Neural progenitor cell (in vitro differentiated cells): Measurements from ENCODE around the gene ZNF521.

ENCODE experiments used
- EZH2 ChIP-seq: fragments of 200-600 bp; sonication (generic); IDR thresholded peaks from 2 replicates; pipeline ENCODE4 v1.6.1; 2017; ENCODE audit warnings: antibody characterized with exemption, mild to moderate bottlenecking, moderate library complexity
- TF ChIP-seq, protein P1 (sequence below): fragments of 200-600 bp; sonication (generic); IDR thresholded peaks from 2 replicates; pipeline ENCODE4 v1.5.1; 2017; ENCODE audit warnings: antibody characterized with exemption, mild to moderate bottlenecking

DNA sequence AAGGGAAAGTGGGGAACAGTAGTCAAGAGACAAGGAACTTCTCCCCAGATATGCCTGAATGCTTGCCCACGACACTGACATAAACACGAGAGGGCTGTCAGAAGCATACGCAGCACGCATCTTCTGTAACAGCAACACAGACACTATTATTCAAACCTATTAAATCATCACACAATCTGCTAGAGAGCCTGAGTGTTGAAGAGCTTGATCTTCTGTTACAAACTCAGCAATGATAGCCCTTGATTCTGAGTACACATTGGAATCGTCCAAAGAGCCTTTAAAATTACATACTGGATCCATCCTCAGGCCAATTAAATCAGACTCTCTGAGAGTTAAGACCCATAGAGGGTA lies 111.6 kb downstream of the ZNF521 start:
- TF ChIP-seq, protein P1, sequence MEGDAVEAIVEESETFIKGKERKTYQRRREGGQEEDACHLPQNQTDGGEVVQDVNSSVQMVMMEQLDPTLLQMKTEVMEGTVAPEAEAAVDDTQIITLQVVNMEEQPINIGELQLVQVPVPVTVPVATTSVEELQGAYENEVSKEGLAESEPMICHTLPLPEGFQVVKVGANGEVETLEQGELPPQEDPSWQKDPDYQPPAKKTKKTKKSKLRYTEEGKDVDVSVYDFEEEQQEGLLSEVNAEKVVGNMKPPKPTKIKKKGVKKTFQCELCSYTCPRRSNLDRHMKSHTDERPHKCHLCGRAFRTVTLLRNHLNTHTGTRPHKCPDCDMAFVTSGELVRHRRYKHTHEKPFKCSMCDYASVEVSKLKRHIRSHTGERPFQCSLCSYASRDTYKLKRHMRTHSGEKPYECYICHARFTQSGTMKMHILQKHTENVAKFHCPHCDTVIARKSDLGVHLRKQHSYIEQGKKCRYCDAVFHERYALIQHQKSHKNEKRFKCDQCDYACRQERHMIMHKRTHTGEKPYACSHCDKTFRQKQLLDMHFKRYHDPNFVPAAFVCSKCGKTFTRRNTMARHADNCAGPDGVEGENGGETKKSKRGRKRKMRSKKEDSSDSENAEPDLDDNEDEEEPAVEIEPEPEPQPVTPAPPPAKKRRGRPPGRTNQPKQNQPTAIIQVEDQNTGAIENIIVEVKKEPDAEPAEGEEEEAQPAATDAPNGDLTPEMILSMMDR = no peak
- no peak for TF ChIP-seq EZH2
